GM21619 (cell line): ENCODE data around the gene PMFBP1.
"Not testable (repeated sequence)": the region's sequence is repeated elsewhere in the genome, so short reads cannot be mapped to it uniquely, and the experiment has no call there.

Experiments
- ATAC-seq: cut with Tn5 transposase; IDR thresholded peaks from one replicate; pipeline ENCODE4 v1.9.1; 2021; ENCODE audit not compliant: unreplicated experiment

PMFBP1 gene

DNA sequence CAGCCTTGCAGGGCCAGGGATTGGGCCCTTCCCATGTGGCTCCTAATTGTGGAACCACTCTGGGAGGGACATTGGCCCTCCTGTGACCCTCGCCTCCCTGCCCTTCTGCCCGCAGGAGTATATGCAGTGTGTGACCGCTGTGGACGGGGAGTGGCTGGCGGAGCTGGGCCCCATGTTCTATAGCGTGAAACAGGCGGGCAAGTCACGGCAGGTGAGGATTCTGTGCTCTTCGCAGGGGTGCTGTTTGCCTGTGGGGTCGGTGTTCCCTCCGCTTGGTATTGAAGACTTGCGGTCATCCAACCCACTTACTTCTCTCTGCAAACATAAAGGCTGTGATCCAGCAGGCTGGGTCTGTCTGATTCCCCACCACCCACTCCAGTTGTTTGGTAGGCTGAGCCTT, 62.7 kb downstream of the PMFBP1 start:
- no peak for ATAC-seq

DNA sequence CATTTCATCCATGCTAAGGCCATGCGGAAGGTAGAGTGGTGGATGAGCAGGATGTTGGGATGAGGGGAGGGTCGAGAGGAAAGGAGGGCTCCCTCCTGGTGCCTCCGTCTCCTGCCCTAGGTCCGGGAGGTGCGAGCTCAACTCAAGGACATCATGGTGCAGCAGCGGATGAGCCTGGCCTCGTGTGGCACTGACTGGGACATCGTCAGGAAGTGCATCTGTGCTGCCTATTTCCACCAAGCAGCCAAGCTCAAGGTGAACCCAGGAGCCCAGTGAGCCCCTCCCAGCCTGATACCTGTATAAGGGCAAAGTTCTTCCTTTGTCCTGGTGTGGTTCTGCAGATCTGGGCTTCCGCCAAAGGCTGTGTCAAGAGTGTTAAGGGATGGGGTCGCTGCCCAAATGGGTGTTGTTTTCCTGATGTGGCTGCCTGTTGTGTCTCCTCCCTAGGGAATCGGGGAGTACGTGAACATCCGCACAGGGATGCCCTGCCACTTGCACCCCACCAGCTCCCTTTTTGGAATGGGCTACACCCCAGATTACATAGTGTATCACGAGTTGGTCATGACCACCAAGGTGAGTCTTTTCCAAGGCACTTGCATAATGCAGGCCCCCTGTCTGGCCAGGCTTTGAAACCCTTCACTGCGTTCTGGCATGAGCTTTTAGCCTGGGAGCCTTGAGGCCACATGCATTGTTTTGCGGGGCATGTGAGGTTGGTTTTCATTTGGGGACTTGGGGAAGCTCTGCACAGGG, 63.4 kb downstream of the PMFBP1 start:
- ATAC-seq: no peak

DNA sequence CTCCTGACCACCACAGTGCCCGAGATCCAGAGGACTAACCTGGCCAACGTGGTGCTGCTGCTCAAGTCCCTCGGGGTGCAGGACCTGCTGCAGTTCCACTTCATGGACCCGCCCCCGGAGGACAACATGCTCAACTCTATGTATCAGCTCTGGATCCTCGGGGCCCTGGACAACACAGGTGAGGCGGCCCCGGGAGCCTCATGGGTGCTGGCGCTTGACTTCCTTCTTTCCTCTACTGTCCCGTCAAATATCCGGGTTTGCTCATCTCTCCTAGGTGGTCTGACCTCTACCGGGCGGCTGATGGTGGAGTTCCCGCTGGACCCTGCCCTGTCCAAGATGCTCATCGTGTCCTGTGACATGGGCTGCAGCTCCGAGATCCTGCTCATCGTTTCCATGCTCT, 64.6 kb downstream of the PMFBP1 start:
- ATAC-seq: no peak

DNA sequence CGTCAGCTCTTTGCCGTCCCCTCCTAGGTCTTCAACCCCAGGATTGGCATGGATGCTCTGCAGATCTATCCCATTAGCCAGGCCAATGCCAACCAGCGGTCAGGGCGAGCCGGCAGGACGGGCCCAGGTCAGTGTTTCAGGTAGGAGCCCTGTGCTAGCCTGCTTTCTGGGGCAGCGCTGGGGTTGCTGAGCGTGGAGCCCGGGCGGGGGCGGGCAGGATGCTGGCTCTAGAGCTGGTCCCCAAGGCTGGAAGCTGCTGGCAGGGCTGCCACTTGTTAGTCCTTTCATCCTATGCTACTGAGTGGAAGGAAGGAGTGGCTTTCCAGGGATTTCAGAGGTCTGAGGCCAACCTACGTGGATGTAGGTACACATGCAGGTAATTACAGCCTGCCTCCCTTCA, 66.0 kb downstream of the PMFBP1 start:
- no peak for ATAC-seq

DNA sequence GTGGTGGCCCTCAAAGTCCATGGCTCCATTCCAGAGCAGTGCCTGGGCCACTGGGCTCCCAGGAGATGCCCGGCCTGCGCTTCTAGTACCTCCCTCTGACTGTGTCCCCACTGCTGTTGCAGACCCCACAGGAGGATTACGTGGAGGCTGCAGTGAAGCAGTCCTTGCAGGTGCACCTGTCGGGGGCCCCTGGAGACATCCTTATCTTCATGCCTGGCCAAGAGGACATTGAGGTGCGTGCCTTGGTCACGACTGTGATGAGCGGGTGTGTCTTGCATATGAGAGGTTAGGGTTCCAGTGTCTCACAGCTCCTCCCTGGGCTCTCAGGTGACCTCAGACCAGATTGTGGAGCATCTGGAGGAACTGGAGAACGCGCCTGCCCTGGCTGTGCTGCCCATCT, 67.0 kb downstream of the PMFBP1 start:
- no peak for ATAC-seq

DNA sequence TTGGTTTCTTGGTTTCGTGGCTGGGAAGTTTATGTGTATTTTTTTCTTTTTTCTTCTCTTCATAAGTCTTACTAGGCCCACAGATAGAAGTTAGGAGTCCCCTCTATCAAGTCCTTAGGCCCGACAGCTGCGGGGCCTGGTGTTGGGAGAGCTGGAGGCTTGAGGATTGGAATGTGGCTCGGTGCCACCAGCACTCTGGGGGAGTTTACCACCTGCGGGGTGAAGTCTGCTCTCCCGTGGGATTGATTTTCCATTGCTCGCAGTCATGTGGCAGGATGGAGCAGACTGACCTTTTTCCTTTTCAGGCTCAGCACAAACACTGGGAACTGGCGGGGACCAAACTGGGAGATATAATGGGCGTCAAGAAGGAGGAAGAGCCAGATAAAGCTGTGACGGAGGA, 70.8 kb downstream of the PMFBP1 start:
- no peak for ATAC-seq

DNA sequence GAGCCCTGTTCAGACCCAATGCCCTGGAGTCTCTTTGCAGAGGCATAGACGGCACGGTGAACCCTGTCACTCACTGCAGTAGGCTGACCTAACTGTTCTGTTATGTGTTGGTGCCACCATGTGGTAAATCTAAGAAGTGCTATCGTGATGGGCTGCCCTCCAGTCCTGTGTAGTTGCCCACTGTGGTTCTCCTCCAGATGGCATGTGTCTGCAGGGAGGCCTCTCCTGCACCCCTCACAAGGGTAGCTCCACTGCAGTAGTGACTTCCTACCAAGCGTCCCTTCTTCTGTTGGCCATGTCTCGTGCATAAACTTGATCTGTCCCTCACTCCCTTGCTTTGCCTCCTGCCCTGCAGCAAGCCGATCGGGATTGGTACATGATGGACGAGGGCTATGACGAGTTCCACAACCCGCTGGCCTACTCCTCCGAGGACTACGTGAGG, 72.6 kb downstream of the PMFBP1 start:
- ATAC-seq: peak; percentile 75

DNA sequence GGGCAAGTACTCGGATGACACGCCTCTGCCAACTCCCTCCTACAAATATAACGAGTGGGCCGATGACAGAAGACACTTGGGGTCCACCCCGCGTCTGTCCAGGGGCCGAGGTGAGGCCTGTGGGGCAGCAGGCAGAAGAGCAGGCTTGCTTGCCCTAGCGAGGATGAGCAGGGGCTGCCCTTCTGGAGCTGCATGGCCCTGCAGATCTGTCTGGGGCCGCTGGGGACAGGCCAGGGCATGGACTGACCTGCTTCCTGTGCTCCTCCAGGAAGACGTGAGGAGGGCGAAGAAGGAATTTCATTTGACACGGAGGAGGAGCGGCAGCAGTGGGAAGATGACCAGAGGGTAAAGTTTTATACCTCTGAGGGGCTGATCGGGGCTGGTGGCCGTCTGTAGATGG, 73.0 kb downstream of the PMFBP1 start:
- ATAC-seq: no peak

DNA sequence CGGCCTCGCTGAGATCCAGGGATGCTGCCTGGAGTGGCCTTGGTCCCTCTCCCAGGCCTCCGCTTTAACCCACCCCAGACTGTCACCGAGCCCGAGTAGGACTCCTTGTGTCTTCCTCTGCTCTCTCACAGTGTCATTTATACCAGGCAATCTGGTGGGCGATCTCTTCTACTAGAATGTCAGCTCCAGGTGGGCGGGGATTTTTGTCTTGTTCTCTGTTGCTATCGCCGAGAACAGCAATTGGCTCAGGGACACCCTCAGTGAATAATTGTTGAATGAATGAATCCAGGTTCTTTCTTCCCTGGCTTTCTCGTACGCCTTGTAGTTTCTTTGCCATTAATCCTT, 77.7 kb downstream of the PMFBP1 start:
- no peak for ATAC-seq

DNA sequence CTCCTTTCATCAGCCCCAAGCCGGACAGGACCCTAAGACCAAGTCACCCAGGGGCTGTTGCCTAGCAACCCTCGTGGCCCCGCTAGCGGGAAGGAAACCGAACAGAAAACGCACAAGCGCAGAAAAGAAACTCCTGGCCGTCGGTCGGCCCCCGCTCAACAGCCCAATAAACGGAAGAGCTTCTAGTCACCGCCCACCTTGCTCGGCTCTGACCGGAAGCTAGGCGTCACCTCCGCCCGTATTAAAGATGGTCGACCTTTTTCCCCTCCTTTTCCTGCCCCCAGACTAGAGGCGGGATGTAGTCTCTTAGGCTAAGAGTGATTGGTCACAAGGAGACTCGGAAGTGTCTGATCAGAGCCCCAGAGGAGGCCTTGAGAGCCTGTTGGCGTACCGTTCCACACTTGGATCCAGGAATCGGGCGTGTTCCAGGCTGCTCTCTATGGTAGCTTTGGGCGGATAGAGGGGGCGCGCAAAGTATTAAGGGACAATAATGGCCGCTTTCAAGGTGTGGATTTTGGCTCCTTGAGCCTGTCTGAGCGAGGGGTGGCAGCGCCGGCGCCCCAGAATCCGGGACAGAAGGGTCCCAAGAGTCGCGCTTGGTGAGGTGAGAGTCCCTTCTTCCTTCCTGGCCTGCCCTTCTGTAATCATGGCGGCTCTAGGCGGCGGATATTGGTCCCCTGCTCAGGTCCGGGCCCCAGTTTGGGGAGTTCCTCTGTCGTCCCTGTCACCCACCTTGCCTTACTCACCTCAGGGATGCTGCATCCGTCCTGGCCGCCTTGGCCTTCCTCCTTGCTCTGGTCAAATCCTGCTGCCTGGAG, 78.3 kb downstream of the PMFBP1 start, which contains the start of the genes DHX38 and TXNL4B:
DHX38 (plus strand) TSS at position 400 of the 818 bp plus-strand sequence. CDS start 2,311 bp downstream, outside the sequence.
TXNL4B (minus strand) TSS at position 173 of the 818 bp plus-strand sequence. CDS start 2,871 bp downstream, outside the sequence.
- peak; percentile 97 for ATAC-seq

DNA sequence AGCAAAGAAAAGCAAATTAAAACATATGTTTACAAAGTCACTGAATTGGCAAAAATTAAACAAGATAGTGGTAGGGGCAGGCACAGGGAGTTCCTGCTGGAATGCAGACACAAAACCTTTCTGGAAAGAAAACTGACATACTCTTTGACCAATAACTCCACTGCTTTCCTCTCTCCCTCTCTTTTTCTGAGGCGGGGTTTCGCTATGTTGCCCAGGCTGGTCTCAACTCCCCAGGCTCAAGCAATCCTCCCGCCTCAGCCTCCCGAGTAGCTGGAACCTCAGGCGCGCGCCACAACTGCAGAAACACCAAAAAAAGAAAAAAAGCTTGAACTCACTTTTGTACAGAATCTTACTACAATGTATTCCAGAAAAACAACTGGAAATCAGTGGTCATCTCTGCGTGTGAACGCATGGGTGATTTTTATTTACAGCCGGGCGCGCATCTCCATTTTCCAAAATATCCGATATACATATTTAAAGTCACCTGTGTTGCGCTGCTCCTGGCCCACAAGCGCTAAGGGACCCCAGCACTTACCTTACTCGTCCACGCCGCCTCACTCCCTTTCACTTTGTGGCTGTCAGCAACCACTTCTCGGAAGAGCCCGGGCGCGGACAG, 79.0 kb downstream of the PMFBP1 start:
- no peak for ATAC-seq

DNA sequence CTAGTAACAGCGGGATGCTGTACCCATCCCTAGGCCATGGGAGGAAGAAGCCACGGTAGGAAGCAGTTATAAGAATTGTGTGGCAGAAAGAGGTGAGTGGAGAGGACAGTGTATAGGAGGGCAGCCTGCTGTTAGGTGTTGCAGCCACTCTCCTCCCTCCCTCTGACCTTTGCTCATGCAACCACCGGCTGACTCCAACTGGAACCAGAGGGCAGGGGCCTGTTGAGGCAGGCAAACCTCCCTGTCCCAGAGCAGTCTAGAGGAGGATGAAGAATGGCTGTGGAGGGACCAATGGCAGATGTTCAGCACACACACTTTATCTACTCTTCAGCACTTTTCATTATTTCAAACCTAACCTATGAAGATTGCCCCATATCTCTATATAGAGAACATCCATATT, 80.7 kb downstream of the PMFBP1 start:
- ATAC-seq: no peak

DNA sequence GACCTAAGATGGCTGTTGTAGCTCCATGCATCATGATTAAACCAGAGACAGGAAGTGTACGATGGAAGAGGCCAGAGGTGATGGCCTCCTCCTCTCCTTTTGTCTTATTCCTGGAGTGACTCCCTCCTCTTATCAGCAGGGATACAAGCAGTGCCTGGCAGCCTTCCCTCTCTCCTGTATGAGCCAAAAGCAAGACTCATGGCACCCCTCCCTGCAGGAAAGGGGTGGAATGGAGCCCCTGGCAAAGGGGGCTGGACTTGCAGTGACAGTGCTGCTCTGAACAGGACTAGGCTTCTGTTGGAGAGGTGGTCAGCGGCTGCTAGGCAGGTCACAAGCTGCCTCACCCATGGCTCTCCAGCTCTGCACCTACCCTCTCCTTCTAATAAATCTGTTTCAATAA, 87.0 kb downstream of the PMFBP1 start:
- no peak for ATAC-seq

DNA sequence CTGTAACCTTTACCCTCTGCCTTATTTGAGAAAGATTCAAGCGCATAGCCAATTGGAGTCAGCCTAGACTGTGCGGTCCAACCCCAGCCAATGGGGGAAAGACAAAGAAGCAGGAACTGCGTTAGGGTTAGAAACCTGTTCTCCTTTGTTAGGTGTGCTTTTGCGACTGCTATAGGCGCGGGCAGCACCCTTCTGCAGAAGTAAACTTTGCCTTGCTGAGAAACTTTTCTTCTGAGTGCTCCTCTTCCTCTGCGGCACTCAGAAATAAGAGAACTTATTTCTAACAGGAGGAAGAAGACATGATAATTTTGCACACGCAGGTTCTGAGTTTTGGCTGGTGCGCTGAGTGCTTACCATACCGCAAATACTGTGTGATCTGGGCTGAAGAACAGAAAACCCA, 87.5 kb downstream of the PMFBP1 start:
- no peak for ATAC-seq

DNA sequence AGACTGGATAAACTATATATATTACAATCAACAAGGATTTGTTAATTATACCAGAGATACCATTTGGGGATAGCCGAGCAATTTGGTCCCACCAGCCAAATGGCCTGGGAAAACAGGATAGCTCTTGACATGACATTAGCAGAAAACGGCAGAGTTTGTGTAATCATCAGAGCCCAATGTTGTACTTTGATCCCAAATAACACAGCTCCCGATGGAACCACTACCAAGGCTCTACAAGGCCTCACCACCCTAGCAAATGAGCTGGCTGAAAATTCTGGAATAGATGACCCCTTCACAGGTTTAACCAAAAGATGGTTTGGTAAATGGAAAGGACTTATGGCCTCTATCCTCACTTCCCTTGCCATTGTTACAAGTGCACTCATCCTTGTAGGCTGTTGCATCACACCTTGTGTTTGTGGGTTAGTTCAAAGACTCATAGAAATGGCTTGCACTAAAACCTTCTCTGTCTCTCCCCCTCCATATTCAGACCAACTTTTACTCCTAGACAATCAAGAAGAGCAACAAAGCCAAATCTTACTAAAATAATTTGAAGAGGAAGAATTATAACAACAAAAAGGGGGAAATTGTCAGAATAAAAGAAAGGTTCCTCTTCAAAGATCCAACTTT, 88.1 kb downstream of the PMFBP1 start:
- no peak for ATAC-seq

DNA sequence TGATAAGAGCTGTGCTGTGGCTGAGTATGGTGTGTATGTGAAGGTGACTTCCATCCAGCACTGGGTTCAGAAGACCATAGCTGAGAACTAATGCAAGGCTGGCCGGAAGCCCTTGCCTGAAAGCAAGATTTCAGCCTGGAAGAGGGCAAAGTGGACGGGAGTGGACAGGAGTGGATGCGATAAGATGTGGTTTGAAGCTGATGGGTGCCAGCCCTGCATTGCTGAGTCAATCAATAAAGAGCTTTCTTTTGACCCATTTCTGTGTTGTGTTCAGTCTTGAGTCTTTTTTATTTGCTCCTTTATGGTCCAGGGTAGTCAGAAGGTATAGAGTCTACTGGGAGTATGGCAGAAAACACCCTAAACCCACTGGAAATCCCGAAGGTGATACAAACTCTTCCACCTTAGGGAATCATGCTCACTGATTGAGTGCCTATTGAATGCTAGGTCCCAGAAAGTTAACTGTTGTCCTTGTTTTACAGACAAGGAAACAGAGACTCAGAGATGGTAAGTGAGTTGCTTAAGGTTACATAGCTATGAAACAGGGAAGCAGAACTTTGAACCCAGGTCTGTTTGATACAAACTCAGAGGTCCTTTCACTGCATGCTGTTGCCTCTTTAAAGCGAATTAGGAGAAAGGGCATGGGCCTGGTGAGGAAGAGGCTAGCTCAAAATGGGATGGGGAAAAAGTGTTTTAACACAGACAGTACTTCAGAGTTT, 94.8 kb downstream of the PMFBP1 start:
- ATAC-seq: not testable (repeated sequence)

DNA sequence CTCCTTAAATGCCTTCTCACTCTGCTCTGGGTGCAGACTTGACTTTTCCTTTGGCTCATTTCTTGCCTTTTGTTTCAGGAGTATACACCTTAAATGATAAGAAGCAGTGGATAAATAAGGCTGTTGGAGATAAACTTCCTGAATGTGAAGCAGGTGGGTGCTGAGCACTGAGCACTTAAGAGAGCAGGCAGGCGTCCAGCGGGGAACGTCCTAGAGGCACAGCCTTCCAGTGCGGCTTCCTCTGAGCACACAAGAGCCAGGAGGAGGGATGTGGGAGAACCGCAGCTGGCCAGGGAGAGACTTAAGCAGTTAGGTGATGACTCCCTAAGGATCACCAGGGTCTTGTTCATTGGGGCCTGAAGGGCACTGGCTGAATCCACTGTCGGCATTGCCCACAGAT, 96.9 kb downstream of the PMFBP1 start:
- ATAC-seq: not testable (repeated sequence)

DNA sequence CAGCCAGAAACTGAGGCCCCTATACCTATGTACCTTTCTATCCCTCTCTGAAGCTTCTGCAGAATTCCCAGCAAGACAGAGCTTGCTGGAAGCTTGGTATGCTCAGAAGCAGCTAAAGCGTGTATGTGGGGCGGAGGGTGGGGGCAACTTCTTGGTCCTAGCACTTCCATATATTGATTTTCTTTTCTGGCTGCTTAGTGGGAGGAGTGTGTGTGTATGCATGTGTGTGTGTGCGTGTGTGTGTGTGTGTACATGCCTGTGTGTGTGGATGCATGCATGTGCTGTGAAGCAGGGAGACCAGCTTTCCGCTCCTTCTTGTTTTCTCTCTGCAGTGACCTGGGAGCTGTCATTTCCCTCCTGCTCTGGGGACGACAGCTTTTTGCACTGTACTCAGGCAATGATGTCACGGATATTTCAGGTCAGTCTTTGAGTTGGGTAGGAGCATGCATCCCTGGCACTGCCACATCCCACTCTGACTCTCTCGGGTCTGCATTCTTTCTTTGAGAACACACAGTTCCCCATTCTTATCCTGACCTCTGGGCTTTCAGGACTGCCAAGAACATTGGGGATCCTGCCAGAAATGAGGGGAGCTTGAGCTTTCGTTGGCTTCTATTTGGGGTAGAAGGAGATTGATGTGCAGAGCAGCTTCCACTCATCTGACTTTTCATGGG, 98.3 kb downstream of the PMFBP1 start:
- no peak for ATAC-seq

DNA sequence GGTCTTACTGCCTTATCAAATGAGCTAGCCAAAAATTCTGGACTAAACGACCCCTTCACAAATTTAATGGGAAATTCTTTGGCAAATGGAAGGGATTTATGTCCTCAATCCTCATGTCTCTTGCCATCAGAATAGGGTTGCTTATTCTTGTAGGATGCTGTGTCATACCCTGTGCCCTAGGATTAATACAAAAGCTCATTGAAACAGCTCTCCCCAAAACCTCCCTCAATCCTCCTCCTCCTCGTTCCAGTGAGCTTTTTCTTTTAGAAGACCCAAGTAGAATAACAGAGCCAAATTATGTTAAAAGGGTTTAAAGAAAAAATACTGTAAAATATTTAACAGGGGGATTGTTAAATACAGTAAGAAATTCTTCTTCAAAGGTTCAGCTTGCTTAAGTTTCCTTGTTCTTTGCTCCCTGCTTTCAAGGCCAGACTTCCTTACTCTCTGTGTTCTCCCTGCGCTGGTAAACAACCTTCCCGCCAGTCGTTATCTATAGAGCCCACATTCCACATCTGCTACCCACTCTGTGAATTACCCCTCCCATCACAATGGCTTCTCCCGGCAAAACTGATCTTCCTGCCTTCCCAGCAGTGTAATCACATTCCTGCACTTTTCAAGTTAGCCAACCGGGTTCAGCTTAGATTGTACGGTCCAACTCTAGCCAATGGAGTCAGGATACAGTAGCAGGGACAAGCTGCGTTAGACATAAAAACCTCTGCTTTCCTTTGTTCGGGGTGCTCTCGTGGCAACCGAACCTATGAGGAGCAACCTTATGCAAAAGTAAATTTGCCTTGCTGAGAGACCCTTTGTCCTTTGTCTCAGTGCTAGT, 99.2 kb downstream of the PMFBP1 start:
- no peak for ATAC-seq
